CD4-positive, alpha-beta T cell treated with Interleukin-6 at 100 ng/mL for 8 hours (primary cell): ENCODE data around the gene MS4A15.
"Not testable (repeated sequence)": the region's sequence is repeated elsewhere in the genome, so short reads cannot be mapped to it uniquely, and the experiment has no call there.

Experiments
- DNase-seq: peaks from one replicate; pipeline ENCODE4 v3.0.0-alpha.2; 2020; ENCODE audit warnings: mixed read lengths, low spot score

Gene MS4A15

DNA sequence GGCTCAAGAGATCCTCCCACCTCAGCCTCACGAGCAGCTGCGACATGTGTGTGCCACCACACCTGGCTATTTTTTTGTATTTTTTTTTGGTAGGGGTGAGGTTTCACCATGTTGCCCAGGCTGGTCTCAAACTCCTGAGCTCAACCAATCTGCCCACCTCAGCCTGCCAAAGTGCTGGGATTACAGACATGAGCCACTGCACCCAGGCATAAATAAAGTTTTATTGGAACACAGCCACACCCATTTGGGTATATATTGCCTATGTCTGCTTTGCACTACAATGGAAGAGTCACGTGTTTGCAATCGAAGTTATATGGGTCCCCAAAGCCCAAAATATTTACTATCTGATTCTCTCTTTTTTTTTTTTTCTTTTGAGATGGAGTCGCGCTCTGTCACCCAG lies 1.8 kb upstream of the MS4A15 start:
- DNase-seq: no peak

DNA sequence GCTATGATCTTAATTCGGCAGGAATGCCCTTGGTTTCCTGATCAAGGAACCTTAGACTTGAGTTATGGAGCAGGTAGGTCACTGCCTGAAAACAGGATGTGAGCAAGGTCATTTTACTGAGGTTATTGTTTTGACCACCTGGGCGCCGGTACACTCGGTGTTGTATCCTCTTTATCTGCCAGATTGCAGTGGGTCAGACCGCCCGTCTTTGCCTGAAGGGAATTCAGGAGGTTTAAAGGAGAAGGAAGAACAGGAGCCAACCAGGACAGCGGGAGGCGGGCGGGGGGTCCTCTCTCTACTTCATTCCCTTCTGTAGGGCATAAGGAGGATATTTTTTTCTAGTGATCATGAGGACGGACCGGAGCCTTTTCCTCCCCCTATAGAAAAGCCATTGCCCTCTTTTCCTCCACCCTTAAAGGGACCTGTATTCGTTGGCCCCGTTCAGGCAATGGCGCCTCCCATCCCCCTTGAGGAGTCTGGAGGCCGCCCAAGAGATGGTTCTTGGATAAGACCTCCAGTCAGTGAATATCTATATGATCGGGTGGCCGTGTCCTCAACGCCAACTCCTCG lies 649 bp downstream of the MS4A15 start:
- DNase-seq: no peak

DNA sequence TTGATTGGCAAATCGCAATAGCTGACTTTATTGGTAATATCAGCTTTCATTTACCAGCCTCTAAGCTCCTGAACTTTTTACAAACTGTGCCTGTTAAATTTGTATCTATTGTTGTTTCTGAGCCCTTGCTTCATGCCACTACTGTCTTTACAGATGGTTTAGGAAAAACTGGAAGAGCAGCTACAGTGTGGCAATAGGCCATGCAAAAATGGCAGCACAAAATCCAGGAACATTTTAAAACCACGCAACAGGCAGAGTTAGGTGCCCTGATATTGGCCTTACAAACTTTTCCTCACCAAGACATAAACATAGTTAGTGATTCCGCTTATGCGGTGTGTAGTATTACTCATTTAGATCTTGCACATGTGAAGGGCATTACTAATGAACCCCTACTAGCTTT lies 2.0 kb downstream of the MS4A15 start:
- not testable (repeated sequence) for DNase-seq

DNA sequence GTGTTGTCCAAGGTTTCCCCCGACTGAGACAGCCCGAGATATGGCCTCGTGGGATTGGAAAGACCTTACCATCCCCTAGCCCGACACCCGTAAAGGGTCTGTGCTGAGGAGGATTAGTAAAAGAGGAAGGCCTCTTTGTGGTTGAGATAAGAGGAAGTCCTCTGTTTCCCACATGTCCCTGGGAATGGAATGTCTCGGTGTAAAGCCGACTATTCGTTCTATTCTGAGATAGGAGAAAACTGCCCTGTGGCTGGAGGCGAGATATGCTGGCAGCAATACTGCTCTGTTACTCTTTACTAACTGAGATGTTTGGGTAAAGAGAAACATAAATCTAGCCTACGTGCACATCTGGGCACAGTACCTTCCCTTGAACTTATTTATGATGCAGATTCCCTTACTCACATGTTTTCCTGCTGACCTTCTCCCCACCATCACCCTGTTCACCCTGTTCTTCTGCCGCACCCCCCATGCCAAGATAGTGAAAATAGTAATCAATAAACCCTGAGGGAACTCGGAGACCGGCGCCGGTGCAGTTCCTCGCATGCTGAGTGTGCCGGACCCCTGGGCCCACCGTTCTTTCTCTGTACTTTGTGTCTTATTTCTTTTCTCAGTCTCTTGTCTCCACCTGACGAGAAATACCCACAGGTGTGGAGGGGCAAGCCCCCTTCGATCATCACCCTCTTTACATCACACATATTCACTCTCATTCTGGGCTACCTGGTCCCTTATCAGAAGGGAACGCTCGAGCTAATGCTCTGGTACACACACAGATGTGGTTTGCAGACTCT lies 3.0 kb downstream of the MS4A15 start:
- not testable (repeated sequence) for DNase-seq

DNA sequence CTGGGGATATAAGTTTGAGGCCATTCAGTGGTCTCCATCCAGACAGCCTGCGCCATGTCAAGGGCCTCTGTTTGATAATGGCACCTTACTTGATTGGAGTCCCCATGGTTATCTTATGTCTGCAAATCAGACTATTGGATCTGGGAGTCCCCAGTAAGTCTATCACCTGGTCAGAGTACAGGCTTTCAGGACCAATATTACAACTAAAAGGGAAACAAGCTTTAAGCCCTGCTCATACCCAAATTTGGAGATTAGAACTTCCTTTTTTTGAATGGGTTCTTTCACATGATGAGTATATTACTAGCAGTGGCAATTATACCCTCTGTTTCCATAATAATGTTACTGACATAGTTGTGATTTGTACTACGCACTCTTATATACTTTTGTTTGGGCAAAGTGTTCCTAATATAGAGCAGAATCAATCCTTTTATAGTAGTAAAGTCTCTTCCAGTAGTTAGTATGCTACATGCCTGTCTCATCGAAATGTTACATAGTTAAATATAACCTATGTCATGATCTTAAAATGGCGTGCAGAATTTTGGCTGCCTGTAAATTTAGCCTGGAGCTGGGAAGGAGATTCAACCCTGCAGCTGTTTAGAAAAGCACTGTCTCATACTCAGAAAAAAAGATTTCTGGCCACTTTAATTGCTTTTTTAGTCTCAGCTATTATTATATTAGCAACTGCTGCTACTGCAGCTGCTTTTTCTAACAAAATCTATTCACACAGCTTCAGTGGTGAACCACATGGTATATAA lies 4.9 kb downstream of the MS4A15 start:
- DNase-seq: no peak

DNA sequence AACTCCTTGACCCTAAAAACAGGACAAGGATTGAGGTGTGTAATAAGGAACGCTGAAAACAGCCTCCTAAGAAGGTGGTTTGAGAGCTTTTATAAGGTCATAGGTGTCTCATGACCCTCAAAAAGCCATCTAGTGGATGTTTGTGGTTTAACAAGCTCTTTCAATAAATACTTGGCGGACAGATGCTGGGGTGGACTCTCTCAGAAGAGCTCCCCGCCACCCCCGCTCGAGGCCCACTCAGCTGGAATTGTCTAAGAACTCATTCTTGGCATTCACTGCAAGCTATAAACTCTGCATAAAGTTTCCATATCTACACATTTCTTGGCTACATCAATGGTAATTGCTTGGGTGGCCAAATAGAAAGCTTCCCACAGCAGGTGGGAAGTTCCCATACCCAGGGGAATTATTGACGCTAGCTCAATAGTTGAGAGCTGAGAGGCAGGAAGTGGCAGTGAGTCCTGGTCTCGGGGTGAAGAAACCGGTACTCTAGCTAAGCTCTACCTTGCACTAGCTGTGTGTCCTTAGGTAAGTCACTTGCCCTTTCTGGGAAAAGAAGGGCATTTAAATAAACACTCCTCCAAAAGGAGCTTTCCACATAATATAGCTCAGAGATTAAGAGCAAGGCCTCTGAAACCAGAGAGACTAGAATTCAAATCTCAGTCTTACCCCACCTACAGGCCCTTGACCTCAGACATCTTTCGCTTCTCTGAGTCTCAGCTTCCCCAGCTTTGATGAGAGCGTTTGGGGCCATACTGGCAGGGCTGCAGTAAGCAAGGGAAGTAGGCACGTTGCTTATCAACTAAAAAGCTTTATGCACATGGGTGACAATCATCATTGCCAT lies 6.4 kb downstream of the MS4A15 start:
- no peak for DNase-seq

DNA sequence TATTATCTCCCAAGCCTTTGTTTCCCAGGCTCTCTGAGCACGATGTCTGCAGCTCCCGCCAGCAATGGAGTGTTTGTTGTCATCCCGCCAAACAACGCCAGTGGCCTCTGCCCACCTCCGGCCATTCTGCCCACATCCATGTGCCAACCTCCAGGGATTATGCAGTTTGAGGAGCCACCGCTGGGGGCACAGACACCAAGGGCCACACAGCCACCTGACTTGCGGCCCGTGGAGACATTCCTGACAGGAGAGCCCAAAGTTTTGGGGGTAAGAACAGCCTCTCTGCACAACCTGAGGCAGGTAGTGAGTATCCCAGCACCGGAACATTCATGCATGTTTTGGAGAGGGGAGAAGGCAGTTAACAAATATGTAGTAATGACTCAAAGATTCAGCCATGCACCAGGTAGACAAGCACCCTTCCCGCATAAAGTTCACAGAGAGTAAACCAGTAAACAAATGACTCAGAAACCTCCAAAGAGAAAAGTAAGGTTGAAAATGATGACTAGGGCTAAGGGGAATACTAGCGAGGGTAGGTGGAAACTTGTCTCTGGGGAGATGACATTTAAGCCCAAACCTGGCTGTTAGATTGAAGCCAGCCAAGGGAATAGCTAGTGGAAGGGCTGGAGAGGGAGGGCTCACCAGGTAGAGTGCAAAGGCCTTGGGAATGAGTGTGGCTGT lies 7.2 kb downstream of the MS4A15 start:
- no peak for DNase-seq

DNA sequence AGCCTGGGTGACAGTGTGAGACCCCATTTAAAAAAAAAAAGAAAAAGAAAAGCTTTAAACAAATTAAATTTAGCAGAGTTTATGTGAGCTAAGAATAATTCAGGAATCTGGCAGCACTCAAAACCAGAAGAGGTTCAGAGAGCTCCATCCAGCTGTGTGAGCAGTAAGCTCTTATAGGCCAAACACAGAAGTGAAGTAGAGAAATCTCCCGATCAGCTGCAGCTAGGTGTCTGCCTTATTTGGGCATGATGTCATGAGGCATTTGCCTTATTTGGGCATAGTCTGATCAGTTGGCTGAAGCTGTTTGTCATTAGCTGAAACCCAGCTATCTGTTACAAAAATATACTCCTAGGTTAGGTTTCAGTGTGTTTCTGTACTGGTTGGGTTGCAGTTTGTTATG lies 8.2 kb downstream of the MS4A15 start:
- DNase-seq: no peak

DNA sequence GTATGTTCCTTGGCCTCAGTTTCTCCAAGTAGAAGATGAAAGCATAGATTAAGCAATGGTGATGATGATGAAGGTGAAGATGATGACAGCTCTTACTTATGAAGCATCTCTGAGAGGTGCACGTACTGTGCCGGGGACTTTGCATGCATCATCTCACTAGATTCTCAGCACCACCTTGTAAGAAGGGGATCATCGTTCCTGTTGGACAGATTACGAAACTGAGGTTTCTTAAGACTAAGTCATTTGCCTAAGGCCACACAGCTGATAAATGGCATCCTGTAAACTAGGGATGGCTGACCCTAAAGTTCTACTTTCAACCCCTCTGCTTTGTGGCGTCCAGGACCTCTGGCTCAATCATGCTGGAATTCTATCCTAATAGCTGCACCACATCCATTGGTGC lies 8.7 kb downstream of the MS4A15 start:
- no peak for DNase-seq

DNA sequence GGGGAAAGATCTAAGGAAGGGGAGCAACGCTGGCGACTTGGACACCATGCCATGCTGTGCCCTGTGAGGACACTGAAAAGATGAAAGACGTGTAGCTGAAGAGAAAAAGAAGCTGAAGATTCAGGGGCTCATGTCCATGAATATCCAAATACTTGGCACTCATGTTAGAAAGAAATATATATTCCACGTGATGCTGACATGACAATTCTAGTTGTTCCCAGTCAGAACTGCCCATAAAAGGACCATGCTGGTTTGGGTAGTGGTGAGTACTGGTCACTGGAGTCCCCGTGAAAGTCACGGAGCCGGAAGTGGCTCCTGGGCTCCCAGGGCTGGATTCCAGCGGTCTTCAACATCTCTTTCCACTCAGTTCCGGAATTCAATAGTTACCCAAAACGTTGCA lies 9.9 kb downstream of the MS4A15 start:
- no peak for DNase-seq

DNA sequence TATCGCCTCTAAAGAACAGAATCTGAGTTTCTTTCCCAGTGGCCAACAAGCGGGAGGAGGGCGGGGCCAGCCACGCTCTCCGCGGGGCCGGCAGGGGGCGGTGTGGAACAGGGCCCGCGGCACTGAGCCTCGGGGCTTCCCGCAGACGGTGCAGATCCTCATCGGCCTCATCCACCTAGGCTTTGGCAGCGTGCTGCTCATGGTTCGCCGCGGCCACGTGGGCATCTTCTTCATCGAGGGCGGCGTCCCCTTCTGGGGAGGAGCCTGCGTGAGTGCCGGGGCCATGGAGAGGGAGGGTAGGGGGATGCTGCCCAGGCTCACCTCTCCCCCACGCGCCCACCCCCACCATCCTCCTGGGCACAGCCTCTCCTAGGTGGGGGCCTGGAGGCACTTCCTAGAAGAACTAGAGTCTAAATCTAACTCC lies 10.7 kb downstream of the MS4A15 start:
- no peak for DNase-seq

DNA sequence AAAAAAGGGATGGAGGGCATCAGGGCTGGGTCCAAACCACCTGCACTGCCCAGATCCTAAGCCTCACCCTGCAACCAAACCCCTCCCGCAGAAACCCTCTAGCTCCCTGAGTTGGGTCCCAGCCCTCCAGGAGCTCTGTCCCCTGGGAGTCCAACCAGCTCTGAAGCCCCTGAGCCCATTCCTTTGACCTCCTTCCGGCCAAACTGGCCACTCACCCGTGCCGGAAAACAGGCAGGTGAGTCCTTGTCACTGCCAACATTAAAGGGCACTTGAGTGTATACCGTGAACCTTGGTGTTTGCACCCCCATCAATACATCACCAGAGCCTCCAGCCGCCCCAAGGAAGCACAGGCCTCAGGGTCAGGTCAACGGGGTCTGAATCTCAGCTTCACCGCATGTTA lies 11.5 kb downstream of the MS4A15 start:
- DNase-seq: no peak

DNA sequence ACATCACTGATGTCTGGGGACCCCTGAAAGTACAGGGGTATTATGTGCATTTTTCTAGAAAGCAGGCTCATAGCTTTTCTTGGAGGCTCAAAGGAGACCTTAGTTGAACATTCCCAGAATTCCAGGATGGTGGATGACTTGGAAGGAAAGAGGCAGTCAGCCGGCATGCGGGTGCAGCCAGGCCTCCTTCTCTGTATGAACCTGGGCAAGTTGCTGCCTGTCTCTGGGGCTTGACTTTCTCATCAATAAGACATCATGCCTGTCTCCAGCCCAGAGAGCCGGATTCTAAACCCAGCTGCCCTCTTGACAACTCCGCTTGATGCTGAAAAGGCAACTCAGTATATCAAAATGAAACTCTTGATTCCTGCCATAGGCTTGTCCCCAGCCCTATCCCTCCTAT lies 12.6 kb downstream of the MS4A15 start:
- no peak for DNase-seq

DNA sequence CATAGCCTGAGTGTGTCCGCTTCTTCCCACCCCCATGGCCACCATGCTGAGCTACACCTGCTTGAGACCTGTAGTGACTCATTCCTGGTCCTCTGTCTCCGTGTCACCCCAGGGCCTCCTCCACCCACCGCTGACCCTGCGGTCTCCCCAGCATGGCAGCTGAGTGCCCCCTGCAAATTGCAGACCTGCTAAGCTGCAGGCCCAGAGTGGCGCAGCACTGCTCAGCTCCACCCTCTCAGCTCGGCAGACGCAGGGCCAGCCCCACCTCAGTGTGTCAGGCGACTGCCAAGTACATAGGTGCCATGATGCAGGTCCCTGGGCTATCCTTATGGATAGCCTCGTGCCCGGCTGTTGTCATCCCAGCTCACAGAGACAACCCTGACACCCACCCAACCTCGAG lies 13.1 kb downstream of the MS4A15 start:
- DNase-seq: no peak

DNA sequence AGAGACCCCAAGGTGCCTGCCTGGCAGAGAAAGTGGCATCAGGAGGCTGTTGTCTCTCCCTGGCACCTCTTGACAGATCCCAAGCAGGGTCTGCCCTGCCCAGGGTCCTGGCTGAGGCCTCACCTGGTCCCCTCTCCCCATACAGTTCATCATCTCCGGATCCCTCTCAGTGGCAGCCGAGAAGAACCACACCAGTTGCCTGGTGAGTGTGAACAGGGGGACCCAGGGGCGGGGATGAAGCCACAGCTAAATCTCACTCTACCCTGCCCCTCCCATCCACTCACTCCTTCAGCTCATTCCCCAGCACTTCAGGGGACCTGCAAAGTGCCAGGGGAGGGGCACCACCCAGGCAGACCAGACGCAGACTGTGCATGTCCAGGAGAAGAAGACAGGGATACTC lies 14.5 kb downstream of the MS4A15 start:
- DNase-seq: no peak

DNA sequence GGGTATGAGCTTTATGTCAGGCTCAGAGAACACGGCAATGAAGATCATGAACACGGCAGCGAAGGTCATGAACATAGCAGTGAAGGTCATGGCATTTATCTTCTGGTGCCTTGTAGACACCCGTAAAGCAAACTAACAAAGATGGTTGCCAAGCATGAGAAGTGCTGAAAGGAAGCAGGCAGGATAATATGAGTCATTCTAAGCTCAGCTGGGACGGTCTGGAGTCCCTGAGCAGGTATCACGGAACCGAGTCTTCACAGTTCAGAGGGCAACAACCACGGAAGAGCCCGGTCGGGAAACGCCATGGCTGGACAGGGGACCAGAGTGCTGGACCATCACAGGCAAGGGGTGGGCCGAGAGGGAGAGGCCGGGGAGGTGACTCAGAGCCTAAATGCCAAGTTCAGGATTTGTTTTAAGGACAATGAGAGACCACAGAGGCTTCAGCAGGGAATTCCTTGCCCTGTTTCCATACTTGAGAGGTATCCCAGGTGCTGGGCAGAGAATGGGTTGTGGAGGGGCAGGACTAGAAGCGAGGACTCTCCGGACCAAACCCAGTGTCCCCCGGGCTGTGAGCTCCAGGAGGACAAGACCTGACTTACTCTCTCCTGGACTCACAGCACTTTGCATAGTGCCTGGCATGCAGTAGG lies 15.3 kb downstream of the MS4A15 start:
- DNase-seq: no peak

DNA sequence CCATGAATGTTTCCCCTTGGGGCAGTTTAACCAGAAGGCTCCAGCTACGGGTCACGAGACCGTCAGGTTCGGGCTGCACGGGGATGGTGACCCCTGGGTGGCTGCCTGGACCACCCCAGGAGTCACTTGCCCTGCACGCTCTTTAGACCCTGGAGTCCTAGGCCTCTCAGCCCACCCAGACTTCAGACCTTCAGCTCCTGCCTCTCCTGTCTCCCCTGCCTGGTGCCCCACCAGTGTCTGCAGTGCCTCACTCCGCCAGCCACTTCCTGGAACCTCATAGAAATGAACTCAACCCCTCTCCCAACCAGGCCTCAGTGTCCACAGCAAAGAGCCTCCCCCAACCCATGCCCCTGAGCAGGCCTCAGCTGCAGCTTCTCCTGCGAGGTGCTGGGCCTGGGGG lies 16.0 kb downstream of the MS4A15 start:
- DNase-seq: no peak

DNA sequence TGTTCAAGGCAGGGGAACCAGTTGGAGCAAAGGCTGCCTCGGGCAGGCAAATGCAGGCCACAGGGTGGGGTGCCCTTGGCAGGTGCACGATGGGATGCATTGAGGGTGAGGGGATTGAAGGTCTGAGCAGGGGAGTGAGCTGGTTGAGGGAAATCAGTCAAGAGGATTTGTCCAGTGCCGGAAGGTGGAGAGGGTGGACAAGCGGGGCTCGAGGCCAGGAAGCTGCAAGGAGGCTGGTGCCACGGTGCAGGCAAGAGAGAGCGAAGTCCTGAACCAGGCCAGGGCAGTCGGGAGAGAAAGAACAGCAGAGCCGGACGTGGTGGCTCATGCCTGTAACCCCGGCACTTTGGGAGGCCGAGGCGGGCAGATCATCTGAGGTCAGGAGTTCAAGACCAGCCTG lies 18.1 kb downstream of the MS4A15 start:
- no peak for DNase-seq

DNA sequence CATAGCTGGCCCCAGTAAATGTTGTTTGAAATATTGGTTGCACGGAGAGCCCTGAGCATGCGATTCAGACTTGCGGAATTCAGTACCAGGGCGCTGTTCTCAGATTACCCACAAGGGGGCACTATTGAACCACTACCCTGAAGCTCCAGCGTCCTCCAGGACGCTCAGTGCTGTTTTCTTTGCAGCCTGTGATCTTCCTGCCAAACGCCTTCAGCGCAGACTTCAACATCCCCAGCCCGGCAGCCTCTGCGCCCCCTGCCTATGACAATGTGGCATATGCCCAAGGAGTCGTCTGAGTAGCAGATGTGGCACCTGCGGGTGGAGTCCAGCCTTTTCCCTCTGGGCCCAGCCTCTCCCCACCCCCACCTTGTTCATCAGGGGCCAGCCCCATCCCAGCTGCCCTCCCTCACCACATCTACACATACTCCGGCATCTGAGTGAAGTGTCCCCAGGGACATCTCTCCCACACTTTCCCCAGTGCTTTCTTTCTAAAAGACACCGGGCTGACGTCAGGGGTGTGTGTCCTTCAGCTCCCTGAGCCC lies 18.8 kb downstream of the MS4A15 start:
- DNase-seq: peak; percentile 83

DNA sequence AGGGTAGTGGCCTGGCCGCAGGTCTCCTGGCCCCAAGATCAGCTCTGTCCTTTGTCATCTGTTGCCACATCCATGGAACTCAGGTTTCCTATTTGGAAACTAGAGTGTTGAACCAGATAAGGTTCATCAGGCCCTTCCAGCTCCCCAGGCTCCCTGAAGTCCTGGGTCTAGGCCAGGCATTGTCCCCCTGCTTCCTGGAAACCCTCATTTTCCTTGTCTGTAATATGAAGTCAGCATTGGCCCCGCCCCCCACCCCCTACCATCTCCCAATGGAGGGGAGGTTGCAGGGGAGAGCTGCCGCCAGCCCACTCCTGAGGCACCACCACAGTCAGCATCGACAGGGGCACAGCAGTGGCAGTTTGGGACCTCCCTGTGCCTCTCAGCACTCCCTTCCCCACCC lies 19.5 kb downstream of the MS4A15 start:
- DNase-seq: no peak

DNA sequence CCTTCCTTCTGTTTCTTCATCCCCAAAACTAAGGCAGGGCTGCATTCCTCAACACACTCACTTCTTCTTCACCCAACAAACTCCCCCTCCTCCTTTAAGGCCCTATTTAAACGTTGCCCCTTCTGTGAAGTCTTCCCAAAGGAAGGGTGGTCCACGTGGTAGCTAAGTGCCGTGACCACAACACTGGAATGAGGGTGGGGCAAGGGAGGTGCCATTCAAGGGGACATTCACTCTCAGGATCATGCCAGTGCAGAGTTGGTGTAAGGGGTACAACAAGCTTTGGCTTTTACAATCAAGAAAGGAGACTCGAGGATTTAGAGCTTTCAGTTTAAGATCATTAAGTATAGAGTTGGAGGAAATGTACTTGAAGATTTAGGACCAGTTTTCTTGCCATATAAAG lies 20.4 kb downstream of the MS4A15 start:
- no peak for DNase-seq
